HepG2 (cell line): ENCODE results near the gene ANO5. TPM values are rescaled to one million over a fixed set of nuclear protein-coding genes. Genes with fewer than 3 reads are reported as not detected.

Experiments
- ATAC-seq: fragments of 200-7000 bp; cut with Tn5 transposase; 3 replicates; pipeline ENCODE4 v1.9.1; 2020; ENCODE audit warnings: mild to moderate bottlenecking, moderate library complexity
- BruUV-seq: library from RNA; stranded (reverse); fragments of 400-500 nt; replicated peaks from 2 replicates; lab custom pipeline; 2021; lab: Mats Ljungman, UMichigan
- CTCF ChIA-PET: fragments of 300-600 bp; formaldehyde crosslinking; extraction: SDS; loops from one replicate; lab custom pipeline; 2021; ENCODE audit warnings: low total read pairs, inconsistent platforms, low intra/inter-chr PET ratio; lab: Yijun Ruan, JAX
- POLR2A ChIA-PET: fragments of 350-600 bp; sonication (Branson Sonifier 250); formaldehyde crosslinking; loops from one replicate; lab custom pipeline; 2020; ENCODE audit warnings: antibody characterized with exemption, inconsistent platforms; lab: Yijun Ruan, JAX
- DNase-seq: peaks from one replicate; pipeline ENCODE4 v3.0.0-alpha.2; 2015; ENCODE audit warnings: low spot score
- FAIRE-seq: peaks from 3 replicates; lab custom pipeline; 2011; peaks lifted over from hg19 to GRCh38; lab: Jason Lieb, UNC
- H2AFZ ChIP-seq: one replicate; pipeline ENCODE4 v1.6.1; 2011; ENCODE audit warnings: low read length, inconsistent platforms
- H3K27ac ChIP-seq: fragments of 300-600 bp; 3 replicates; pipeline ENCODE4 v1.8.0; 2011; ENCODE audit warnings: mixed run types, mild to moderate bottlenecking, mixed read lengths, low read length, inconsistent platforms; ENCODE audit not compliant: insufficient read depth; ENCODE audit errors: extremely low read length
- H3K27me3 ChIP-seq, 2 experiments: fragments of 200-600 bp in 1 of 2; 2 replicates in 1 of 2; 3 replicates in 1 of 2; pipeline versions ENCODE4 v1.6.0 to v1.8.0; 2011; ENCODE audit warnings: low read length in 2 of 2, mild to moderate bottlenecking in 2 of 2, moderate library complexity in 2 of 2, inconsistent platforms in 1 of 2; ENCODE audit not compliant: insufficient read depth in 2 of 2, control insufficient read depth in 1 of 2
- H3K36me3 ChIP-seq, 2 experiments: fragments of 200-600 bp in 1 of 2; replicated peaks in 1 of 2; 2 replicates in 1 of 2; 3 replicates in 1 of 2; pipeline versions ENCODE4 v1.5.1 to v1.8.0; 2011; ENCODE audit warnings: low read length in 2 of 2, inconsistent platforms in 1 of 2; ENCODE audit not compliant: insufficient read depth in 2 of 2, control insufficient read depth in 1 of 2
- H3K4me1 ChIP-seq: 2 replicates; pipeline ENCODE4 v1.5.1; 2012; ENCODE audit warnings: low read length, inconsistent platforms; ENCODE audit not compliant: insufficient read depth
- H3K4me2 ChIP-seq: 2 replicates; pipeline ENCODE4 v1.6.0; 2011; ENCODE audit warnings: low read depth, low read length, inconsistent platforms
- H3K4me3 ChIP-seq, 3 experiments: fragments of 200-600 bp in 1 of 3; sonication (generic), shearing (Covaris generic) in 1 of 3; replicated peaks in 1 of 3; 2 replicates each; pipeline ENCODE4 v1.5.1; 2011 to 2016; ENCODE audit warnings: low read length in 3 of 3, inconsistent platforms in 2 of 3, low read depth in 2 of 3, mild to moderate bottlenecking in 2 of 3, control low read depth in 1 of 3, mixed read lengths in 1 of 3; ENCODE audit not compliant: insufficient read depth in 1 of 3
- H3K79me2 ChIP-seq: one replicate; pipeline ENCODE4 v1.6.1; 2011; ENCODE audit warnings: low read length, inconsistent platforms; ENCODE audit not compliant: insufficient read depth
- H3K9ac ChIP-seq: 2 replicates; pipeline ENCODE4 v1.6.0; 2011; ENCODE audit warnings: mild to moderate bottlenecking, low read depth, low read length, inconsistent platforms; ENCODE audit not compliant: insufficient read depth
- H3K9me3 ChIP-seq: 2 replicates; pipeline ENCODE4 v1.5.1; 2012; ENCODE audit warnings: mild to moderate bottlenecking, low read length
- H4K20me1 ChIP-seq: 2 replicates; pipeline ENCODE4 v1.6.0; 2011; ENCODE audit warnings: inconsistent platforms, mild to moderate bottlenecking, low read length, moderate library complexity; ENCODE audit not compliant: insufficient read depth
- ARHGAP35 ChIP-seq: sonication (generic); formaldehyde crosslinking; IDR thresholded peaks from 2 replicates; pipeline ENCODE4 v1.9.0; 2022; ENCODE audit warnings: mild to moderate bottlenecking, inconsistent platforms, moderate library complexity, missing genetic modification reagents, borderline replicate concordance
- CAMTA2 ChIP-seq: sonication (generic); formaldehyde crosslinking; IDR thresholded peaks from 2 replicates; pipeline ENCODE4 v1.4.0; 2020; ENCODE audit warnings: mild to moderate bottlenecking, missing genetic modification reagents, borderline replicate concordance
- PHF21A ChIP-seq: sonication (generic); formaldehyde crosslinking; IDR thresholded peaks from 2 replicates; pipeline ENCODE4 v1.5.0; 2020; ENCODE audit warnings: mild to moderate bottlenecking, missing genetic modification reagents
- PRMT3 ChIP-seq: sonication (generic); formaldehyde crosslinking; IDR thresholded peaks from 2 replicates; pipeline ENCODE4 v1.8.1; 2022; ENCODE audit warnings: low read depth, mild to moderate bottlenecking, moderate library complexity, missing genetic modification reagents, borderline replicate concordance
- SAFB2 ChIP-seq: sonication (generic); formaldehyde crosslinking; IDR thresholded peaks from 2 replicates; pipeline ENCODE4 v1.5.1; 2020; ENCODE audit warnings: missing genetic modification reagents, low read depth, mild to moderate bottlenecking, borderline replicate concordance
- ZFP36L1 ChIP-seq: sonication (generic); formaldehyde crosslinking; IDR thresholded peaks from 2 replicates; pipeline ENCODE4 v1.8.0; 2022; ENCODE audit warnings: mild to moderate bottlenecking, missing genetic modification reagents, moderate library complexity
- in situ Hi-C: cut with HindIII; loops from 2 replicates; pipeline ENCODE4 v1.10.0; 2017; ENCODE audit warnings: low pct_unique_long_range_greater_than_20kb; ENCODE audit not compliant: extremely low pct_ligation_motif_present
- intact Hi-C: fragments of 100-400 bp; cut with micrococcal nuclease; formaldehyde crosslinking; loops from one replicate; pipeline ENCODE4 v1.10.0; 2022; ENCODE audit not compliant: unreplicated experiment
- polyA plus RNA-seq, 8 experiments: library from polyadenylated mRNA; depleted of rRNA in 3 of 8; stranded (reverse) in 7 of 8; unstranded in 1 of 8; fragments of >200 nt; fragmentation: Illumina TruSeq in 4 of 8; extraction: Trizol in 4 of 8; gene quantifications; 2 replicates each; pipeline versions ENCODE4 v1.2.1 to v1.2.3, GENCODE V29; 2011 to 2016; ENCODE audit warnings: low read depth in 4 of 8, missing spikeins in 1 of 8, mixed read lengths in 1 of 8; ENCODE audit not compliant: insufficient read depth in 1 of 8
- total RNA-seq, 5 experiments: library from RNA; depleted of rRNA; stranded (reverse); fragments of >200 nt; fragmentation: Illumina TruSeq; extraction: Trizol; gene quantifications; 2 replicates each; pipeline ENCODE4 v1.2.3, GENCODE V29; 2016; ENCODE audit warnings: low read depth in 1 of 5
- TF ChIP-seq, protein P1 (sequence below): sonication (generic); formaldehyde crosslinking; IDR thresholded peaks from 2 replicates; pipeline ENCODE4 v1.4.0; 2020; ENCODE audit warnings: mild to moderate bottlenecking, missing genetic modification reagents
- TF ChIP-seq, protein P2 (sequence below): sonication (generic); formaldehyde crosslinking; IDR thresholded peaks from 2 replicates; pipeline ENCODE4 v1.8.1; 2023; ENCODE audit warnings: mild to moderate bottlenecking, missing genetic modification reagents, borderline replicate concordance
- TF ChIP-seq, protein P3 (sequence below): sonication (generic); formaldehyde crosslinking; IDR thresholded peaks from 2 replicates; pipeline ENCODE4 v1.4.0; 2020; ENCODE audit warnings: missing genetic modification reagents, borderline replicate concordance

Gene ANO5
- total and polyA plus RNA-seq, 2 of the 13 experiments (the other 11 are each of a cell fraction or from before 2014, with no cell fraction given), result 0.02 to 0.03 TPM

DNA sequence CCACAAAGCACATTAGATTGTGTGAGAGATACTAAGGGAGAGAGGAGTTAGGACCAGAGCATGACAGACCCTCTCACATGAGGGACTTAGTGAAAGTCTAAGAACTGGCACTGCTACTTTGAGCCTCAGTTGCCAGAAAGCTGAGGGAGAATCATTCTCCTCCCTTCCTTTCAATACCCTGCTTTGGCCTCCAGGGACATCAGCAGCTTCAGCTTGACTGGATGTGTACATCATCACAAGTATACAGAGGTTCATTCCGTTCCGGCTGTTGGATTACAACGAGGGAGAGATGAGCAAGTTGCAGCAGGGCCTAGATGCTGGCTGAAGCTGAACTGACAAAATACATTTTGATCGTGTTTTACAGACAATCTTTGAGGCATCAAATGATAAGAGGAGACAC lies 15.7 kb upstream of the ANO5 start (continued):
- TF ChIP-seq, protein P1, sequence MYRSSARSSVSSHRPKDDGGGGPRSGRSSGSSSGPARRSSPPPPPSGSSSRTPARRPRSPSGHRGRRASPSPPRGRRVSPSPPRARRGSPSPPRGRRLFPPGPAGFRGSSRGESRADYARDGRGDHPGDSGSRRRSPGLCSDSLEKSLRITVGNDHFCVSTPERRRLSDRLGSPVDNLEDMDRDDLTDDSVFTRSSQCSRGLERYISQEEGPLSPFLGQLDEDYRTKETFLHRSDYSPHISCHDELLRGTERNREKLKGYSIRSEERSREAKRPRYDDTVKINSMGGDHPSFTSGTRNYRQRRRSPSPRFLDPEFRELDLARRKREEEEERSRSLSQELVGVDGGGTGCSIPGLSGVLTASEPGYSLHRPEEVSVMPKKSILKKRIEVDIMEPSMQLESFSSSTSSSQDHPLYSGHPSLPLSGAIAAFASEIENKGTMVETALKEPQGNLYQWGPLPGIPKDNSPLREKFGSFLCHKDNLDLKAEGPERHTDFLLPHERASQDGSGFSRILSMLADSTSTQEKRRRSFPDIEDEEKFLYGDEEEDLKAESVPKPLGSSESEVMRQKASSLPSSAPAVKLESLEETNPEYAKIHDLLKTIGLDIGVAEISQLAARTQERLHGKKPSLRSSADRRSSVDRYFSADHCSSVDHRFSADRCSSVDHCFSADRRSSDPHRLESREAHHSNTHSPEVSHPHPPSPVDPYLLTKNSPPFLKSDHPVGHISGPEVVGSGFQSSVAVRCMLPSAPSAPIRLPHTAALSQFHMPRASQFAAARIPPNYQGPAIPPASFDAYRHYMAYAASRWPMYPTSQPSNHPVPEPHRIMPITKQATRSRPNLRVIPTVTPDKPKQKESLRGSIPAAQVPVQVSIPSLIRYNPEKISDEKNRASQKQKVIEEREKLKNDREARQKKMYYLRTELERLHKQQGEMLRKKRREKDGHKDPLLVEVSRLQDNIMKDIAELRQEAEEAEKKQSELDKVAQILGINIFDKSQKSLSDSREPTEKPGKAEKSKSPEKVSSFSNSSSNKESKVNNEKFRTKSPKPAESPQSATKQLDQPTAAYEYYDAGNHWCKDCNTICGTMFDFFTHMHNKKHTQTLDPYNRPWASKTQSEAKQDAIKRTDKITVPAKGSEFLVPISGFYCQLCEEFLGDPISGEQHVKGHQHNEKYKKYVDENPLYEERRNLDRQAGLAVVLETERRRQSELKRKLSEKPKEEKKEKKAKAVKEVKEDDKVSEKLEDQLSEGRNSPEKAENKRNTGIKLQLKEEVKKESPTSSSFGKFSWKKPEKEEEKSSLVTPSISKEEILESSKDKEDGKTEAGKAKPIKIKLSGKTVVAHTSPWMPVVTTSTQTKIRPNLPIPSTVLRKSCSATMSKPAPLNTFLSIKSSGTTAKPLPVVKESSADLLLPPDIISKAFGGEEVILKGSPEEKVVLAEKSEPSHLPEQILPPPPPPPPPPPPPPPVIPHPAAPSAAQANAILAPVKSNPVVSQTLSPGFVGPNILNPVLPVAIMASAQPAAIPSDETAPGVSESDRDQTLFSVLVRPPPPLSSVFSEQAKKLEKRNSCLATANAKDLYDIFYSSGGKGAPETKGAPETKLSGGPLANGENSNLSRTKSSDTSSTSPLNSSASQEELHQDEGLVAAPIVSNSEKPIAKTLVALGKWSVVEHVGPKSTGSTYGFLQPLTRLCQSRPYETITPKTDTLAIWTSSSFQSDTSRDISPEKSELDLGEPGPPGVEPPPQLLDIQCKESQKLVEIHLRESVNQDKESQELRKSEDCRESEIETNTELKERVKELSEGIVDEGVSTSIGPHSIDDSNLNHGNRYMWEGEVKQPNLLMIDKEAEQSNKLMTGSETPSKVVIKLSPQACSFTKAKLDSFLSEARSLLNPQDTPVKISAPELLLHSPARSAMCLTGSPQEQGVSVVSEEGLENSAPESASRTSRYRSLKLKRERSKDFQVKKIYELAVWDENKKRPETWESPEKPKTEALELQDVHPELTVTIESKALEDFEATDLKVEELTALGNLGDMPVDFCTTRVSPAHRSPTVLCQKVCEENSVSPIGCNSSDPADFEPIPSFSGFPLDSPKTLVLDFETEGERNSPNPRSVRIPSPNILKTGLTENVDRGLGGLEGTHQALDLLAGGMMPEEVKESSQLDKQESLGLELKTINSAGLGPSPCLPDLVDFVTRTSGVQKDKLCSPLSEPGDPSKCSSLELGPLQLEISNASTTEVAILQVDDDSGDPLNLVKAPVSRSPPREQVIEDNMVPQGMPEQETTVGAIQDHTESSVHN (CRISPR knock-in tag), result no peak
- TF ChIP-seq PRMT3 (CRISPR knock-in tag) (no peak), ARHGAP35 (CRISPR knock-in tag) (no peak)

DNA sequence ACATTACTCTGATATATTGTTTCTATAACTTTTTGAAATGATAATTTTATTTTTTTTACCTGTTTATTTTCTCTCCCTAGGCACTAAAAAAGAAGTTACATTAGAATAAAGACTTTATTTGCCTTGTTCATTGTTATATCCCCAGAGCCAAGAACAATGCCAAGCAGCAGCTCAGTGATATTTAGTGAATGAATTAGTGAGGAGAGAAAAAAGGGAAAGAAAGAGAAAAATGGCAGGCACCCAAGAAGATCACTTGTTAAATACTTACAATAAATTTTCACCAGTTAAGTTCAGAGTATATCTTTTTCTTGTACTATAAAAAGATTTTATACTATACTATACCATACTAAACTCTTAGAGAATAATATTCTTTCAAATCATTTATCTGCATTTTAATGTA lies 13.3 kb upstream of the ANO5 start:
- H3K27me3 ChIP-seq, result no peaks in the 10 kb centered on the region
- no peak for DNase-seq
- ChIA-PET POLR2A (no interaction called here), CTCF (no interaction called here)
- no peak overlapping the region for H3K4me3 ChIP-seq
- no peaks in the 10 kb centered on the region for H3K36me3 ChIP-seq
- FAIRE-seq, result no peak
- no peak overlapping the region for H3K4me2 ChIP-seq
- H3K4me1 ChIP-seq, result no peaks in the 10 kb centered on the region
- in situ Hi-C loops, result loop anchor here (10.0 kb wide), 1 partner anchor 125 kb away; no protein-coding TSS in a partner anchor
- no peak overlapping the region for H3K27ac ChIP-seq
- H4K20me1 ChIP-seq, result no peaks in the 10 kb centered on the region
- H3K9ac ChIP-seq, result no peak overlapping the region
- ATAC-seq, result no peak
- H3K9me3 ChIP-seq, result no peaks in the 10 kb centered on the region
- intact Hi-C loops, result no loop called here
- H3K79me2 ChIP-seq, result no peaks in the 10 kb centered on the region
- H2AFZ ChIP-seq, result no peak overlapping the region
- no TSS peak for BruUV-seq
- TF ChIP-seq CAMTA2 (CRISPR knock-in tag), result no peak
- TF ChIP-seq, protein P2, sequence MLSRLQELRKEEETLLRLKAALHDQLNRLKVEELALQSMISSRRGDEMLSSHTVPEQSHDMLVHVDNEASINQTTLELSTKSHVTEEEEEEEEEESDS (CRISPR knock-in tag), result no peak
- TF ChIP-seq, protein P3, sequence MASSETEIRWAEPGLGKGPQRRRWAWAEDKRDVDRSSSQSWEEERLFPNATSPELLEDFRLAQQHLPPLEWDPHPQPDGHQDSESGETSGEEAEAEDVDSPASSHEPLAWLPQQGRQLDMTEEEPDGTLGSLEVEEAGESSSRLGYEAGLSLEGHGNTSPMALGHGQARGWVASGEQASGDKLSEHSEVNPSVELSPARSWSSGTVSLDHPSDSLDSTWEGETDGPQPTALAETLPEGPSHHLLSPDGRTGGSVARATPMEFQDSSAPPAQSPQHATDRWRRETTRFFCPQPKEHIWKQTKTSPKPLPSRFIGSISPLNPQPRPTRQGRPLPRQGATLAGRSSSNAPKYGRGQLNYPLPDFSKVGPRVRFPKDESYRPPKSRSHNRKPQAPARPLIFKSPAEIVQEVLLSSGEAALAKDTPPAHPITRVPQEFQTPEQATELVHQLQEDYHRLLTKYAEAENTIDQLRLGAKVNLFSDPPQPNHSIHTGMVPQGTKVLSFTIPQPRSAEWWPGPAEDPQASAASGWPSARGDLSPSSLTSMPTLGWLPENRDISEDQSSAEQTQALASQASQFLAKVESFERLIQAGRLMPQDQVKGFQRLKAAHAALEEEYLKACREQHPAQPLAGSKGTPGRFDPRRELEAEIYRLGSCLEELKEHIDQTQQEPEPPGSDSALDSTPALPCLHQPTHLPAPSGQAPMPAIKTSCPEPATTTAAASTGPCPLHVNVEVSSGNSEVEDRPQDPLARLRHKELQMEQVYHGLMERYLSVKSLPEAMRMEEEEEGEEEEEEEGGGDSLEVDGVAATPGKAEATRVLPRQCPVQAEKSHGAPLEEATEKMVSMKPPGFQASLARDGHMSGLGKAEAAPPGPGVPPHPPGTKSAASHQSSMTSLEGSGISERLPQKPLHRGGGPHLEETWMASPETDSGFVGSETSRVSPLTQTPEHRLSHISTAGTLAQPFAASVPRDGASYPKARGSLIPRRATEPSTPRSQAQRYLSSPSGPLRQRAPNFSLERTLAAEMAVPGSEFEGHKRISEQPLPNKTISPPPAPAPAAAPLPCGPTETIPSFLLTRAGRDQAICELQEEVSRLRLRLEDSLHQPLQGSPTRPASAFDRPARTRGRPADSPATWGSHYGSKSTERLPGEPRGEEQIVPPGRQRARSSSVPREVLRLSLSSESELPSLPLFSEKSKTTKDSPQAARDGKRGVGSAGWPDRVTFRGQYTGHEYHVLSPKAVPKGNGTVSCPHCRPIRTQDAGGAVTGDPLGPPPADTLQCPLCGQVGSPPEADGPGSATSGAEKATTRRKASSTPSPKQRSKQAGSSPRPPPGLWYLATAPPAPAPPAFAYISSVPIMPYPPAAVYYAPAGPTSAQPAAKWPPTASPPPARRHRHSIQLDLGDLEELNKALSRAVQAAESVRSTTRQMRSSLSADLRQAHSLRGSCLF (CRISPR knock-in tag), result no peak
- TF ChIP-seq ZFP36L1, result no peak
- no peak for TF ChIP-seq PHF21A (CRISPR knock-in tag)
- TF ChIP-seq SAFB2 (CRISPR knock-in tag), result no peak
